ENCODE measurements around the gene DOCK6.
A peak's percentile ranks its signal among the peaks of the same experiment; 100 is the strongest.

The DOCK6 gene

GRCh38 chr19:11233073-11233472 is 29.3 kb downstream of the DOCK6 start:
- H3K4me2 ChIP-seq: no peak overlapping the region
- H3K27me3 ChIP-seq (ENCODE audit: insufficient read depth, low read depth): no peaks in the 10 kb centered on the region; the same call in 1 of the 2 replicates
- no peaks in the 10 kb centered on the region for H3K36me3 ChIP-seq (ENCODE audit: insufficient read depth)
- no peaks in the 10 kb centered on the region for H3K79me2 ChIP-seq (ENCODE audit: insufficient read depth, low read depth)
- H3K4me1 ChIP-seq (ENCODE audit: low read depth, poor library complexity, severe bottlenecking): no peaks in the 10 kb centered on the region
- no peak overlapping the region for H3K4me3 ChIP-seq (IDR thresholded peaks at IDR 0.05; ENCODE audit: insufficient read depth, low read depth, low read length)
- no peak overlapping the region for H2AFZ ChIP-seq (ENCODE audit: low read depth)
- no peak overlapping the region for H3K9ac ChIP-seq
- H4K20me1 ChIP-seq (ENCODE audit: insufficient read depth): no peaks in the 10 kb centered on the region
- no peak for TF ChIP-seq CTCF (conservative IDR thresholded peaks at IDR 0.05; ENCODE audit: low read depth, low read length)
- H3K27ac ChIP-seq: no peak overlapping the region

GRCh38 chr19:11232555-11232954 is 29.8 kb downstream of the DOCK6 start:
- Histone ChIP-seq H2AFZ (ENCODE audit: low read depth) (no peak overlapping the region), H3K4me2 (no peak overlapping the region), H3K27ac (no peak overlapping the region), H3K9ac (no peak overlapping the region), H4K20me1 (ENCODE audit: insufficient read depth) (no peaks in the 10 kb centered on the region), H3K79me2 (ENCODE audit: insufficient read depth, low read depth) (no peaks in the 10 kb centered on the region), H3K4me3 (IDR thresholded peaks at IDR 0.05; ENCODE audit: insufficient read depth, low read depth, low read length) (no peak overlapping the region), H3K36me3 (ENCODE audit: insufficient read depth) (no peaks in the 10 kb centered on the region), H3K4me1 (ENCODE audit: low read depth, poor library complexity, severe bottlenecking) (no peaks in the 10 kb centered on the region), H3K27me3 (ENCODE audit: insufficient read depth, low read depth) (no peaks in the 10 kb centered on the region; the same call in 1 of the 2 replicates)
- no peak for TF ChIP-seq CTCF (conservative IDR thresholded peaks at IDR 0.05; ENCODE audit: low read depth, low read length)

GRCh38 chr19:11230621-11231386 is 31.5 kb downstream of the DOCK6 start:
- Histone ChIP-seq H3K27ac (no peak overlapping the region), H3K36me3 (ENCODE audit: insufficient read depth) (no peaks in the 10 kb centered on the region), H3K4me1 (ENCODE audit: low read depth, poor library complexity, severe bottlenecking) (no peaks in the 10 kb centered on the region), H3K4me2 (no peak overlapping the region), H3K9ac (no peak overlapping the region), H3K79me2 (ENCODE audit: insufficient read depth, low read depth) (no peaks in the 10 kb centered on the region), H3K4me3 (IDR thresholded peaks at IDR 0.05; ENCODE audit: insufficient read depth, low read depth, low read length) (no peak overlapping the region), H2AFZ (ENCODE audit: low read depth) (no peak overlapping the region), H4K20me1 (ENCODE audit: insufficient read depth) (no peaks in the 10 kb centered on the region), H3K27me3 (ENCODE audit: insufficient read depth, low read depth) (no peaks in the 10 kb centered on the region; the same call in 1 of the 2 replicates)
- TF ChIP-seq CTCF (conservative IDR thresholded peaks at IDR 0.05; ENCODE audit: low read depth, low read length): no peak

- H3K9ac ChIP-seq: no peak overlapping the region
- no peak overlapping the region for H3K4me2 ChIP-seq
- no peaks in the 10 kb centered on the region for H3K79me2 ChIP-seq (ENCODE audit: insufficient read depth, low read depth)
- H2AFZ ChIP-seq (ENCODE audit: low read depth): no peak overlapping the region
- no peaks in the 10 kb centered on the region for H3K36me3 ChIP-seq (ENCODE audit: insufficient read depth)
- no peaks in the 10 kb centered on the region for H4K20me1 ChIP-seq (ENCODE audit: insufficient read depth)
- 0 out of 2 replicates have a peak, but pooled peaks have one; percentile 18 for TF ChIP-seq CTCF (conservative IDR thresholded peaks at IDR 0.05; ENCODE audit: low read depth, low read length)
- no peak overlapping the region for H3K4me3 ChIP-seq (IDR thresholded peaks at IDR 0.05; ENCODE audit: insufficient read depth, low read depth, low read length)
- H3K27ac ChIP-seq: no peak overlapping the region
- H3K27me3 ChIP-seq (ENCODE audit: insufficient read depth, low read depth): no peaks in the 10 kb centered on the region; the same call in 1 of the 2 replicates
- H3K4me1 ChIP-seq (ENCODE audit: low read depth, poor library complexity, severe bottlenecking): no peaks in the 10 kb centered on the region
Measured at GRCh38 chr19:11227195-11227886, 35.0 kb downstream of the DOCK6 start.
